Activated T-helper 1 cell treated with anti-CD3 and anti-CD28 coated beads, Interleukin-12 subunit alpha, Interleukin-12 subunit beta, Interleukin-2, Interleukin-4 antibody, amounts not matched to agents 30 ng/mL and 10 ng/mL and 1 ng/mL, durations not matched to agents 14 hours and 24 hours and 36 hours (primary cell): ENCODE data around the gene POLR3E. TPM values are rescaled to one million over a fixed set of nuclear protein-coding genes. Genes with fewer than 3 reads are reported as not detected.

ENCODE experiments used
- DNase-seq: peaks from one replicate; pipeline ENCODE4 v3.0.0; 2021; ENCODE audit warnings: low spot score
- H3K27ac Mint-ChIP-seq: one replicate; pipeline ENCODE4 v1.8.0; 2021; ENCODE audit warnings: mild to moderate bottlenecking, mixed read lengths
- H3K27me3 Mint-ChIP-seq: one replicate; pipeline ENCODE4 v1.8.0; 2022; ENCODE audit warnings: mild to moderate bottlenecking, moderate library complexity, mixed read lengths; ENCODE audit not compliant: insufficient read depth
- H3K36me3 Mint-ChIP-seq: one replicate; pipeline ENCODE4 v1.8.0; 2021; ENCODE audit warnings: low read depth, mixed read lengths
- H3K4me1 Mint-ChIP-seq: one replicate; pipeline ENCODE4 v1.8.0; 2021; ENCODE audit warnings: low read depth, mixed read lengths
- H3K4me3 Mint-ChIP-seq: one replicate; pipeline ENCODE4 v1.8.0; 2021; ENCODE audit warnings: mild to moderate bottlenecking, moderate library complexity, mixed read lengths
- H3K9me3 Mint-ChIP-seq: one replicate; pipeline ENCODE4 v1.8.0; 2021; ENCODE audit warnings: mixed read lengths
- intact Hi-C: fragments of 100-400 bp; cut with micrococcal nuclease; formaldehyde crosslinking; loops from one replicate; pipeline ENCODE4 v1.15.1; 2024
- total RNA-seq: library from RNA; stranded (reverse); gene quantifications from 2 replicates; pipeline ENCODE4 v1.2.3, GENCODE V29; 2022

Gene POLR3E
- total RNA-seq, 1 donor from 2014 or later: 111 TPM

DNA sequence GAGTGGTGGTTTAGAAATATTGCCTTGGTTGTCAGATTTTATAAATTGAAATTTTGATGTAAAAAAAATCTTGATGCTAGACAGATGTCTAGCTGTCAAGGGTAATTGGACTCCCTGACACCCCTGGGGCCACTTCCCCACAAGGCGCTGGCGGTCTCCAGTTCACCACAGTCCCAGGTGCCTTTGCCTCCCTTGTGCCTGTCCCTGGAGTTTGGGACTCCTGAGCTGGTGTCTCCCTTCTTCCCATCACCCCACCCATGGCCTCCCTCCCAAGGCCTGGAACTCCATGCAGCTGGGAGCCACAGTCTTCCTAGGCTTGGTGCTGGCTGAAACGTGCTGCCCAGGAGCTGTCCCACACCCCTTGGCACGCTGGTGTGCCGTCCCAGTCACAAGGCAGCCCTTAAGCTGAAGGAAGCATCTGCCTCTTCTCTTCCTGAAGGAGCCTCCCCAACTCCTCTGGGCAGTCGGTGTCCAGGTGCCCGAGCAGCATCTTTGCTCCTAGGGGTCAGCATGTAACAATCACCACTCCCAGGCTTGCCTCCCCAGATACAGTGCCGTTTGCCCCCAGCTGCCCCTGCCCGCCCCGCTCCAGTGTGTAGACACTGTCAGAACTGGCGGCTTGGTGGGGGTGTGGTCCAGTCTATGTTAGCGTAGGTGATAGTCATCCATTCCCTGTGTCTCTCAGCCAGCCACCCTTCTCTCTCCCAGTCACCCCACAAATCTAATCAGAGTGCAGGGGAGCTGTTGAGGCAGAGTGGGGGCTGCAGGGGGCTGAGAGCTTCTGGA is 26.2 kb downstream of the POLR3E start:
- H3K4me3 Mint-ChIP-seq: no peak overlapping the region
- intact Hi-C loops: no loop called here
- no peak overlapping the region for H3K27ac Mint-ChIP-seq
- no peaks in the 10 kb centered on the region for H3K27me3 Mint-ChIP-seq
- DNase-seq: no peak
- H3K36me3 Mint-ChIP-seq: peaks cover 36% of the 10 kb centered on the region
- H3K9me3 Mint-ChIP-seq: no peaks in the 10 kb centered on the region
- no peaks in the 10 kb centered on the region for H3K4me1 Mint-ChIP-seq

- Mint-ChIP-seq H3K27ac (no peak overlapping the region), H3K27me3 (no peaks in the 10 kb centered on the region), H3K36me3 (peaks cover 34% of the 10 kb centered on the region), H3K9me3 (no peaks in the 10 kb centered on the region), H3K4me1 (no peaks in the 10 kb centered on the region), H3K4me3 (no peak overlapping the region)
- no peak for DNase-seq
- intact Hi-C loops: no loop called here
Observed at GRCh38 chr16:22323959-22324786, 27.0 kb downstream of the POLR3E start.

DNA sequence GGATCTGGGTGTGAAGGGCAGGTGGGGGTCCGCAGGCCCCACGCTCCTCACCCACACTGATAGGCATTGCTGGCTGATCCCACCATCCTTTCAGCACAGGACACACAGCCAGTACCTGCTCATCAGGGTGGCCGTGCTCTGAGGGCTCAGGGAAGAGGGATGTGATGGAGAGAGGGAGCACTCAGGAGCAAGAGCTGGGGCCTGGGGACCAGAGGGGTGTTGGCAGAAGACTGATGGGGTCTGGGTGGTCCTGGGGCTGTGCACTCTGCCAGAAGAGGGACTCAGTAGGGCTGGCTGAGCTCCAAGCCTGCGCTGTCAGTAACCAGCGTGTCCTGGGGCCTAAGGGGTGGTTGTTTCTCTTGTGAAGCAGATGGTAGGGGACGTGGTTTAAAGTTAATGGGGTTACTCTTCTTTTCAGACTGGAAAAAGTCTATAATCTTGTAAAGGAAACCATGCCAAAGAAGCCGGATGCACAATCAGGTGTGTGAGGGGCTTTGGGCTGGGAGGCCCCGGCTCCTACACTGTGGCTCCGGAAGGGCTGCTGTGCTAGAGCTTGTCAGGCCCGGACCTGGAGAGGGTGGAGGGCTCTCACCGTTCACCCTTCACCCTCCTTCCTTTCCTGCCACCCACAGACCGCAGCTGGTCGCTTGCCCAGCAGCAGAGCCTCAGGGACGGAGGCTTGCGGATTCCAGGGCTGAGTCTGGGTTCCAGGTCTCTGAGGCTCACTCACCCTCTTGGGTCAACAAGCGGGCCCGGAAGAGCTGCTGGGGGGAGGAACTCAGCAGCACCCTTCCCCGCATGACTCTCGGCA is 27.8 kb downstream of the POLR3E start:
- no peaks in the 10 kb centered on the region for H3K27me3 Mint-ChIP-seq
- intact Hi-C loops: no loop called here
- H3K9me3 Mint-ChIP-seq: no peaks in the 10 kb centered on the region
- H3K36me3 Mint-ChIP-seq: peaks cover 33% of the 10 kb centered on the region
- no peaks in the 10 kb centered on the region for H3K4me1 Mint-ChIP-seq
- H3K4me3 Mint-ChIP-seq: no peak overlapping the region
- DNase-seq: no peak
- no peak overlapping the region for H3K27ac Mint-ChIP-seq

DNA sequence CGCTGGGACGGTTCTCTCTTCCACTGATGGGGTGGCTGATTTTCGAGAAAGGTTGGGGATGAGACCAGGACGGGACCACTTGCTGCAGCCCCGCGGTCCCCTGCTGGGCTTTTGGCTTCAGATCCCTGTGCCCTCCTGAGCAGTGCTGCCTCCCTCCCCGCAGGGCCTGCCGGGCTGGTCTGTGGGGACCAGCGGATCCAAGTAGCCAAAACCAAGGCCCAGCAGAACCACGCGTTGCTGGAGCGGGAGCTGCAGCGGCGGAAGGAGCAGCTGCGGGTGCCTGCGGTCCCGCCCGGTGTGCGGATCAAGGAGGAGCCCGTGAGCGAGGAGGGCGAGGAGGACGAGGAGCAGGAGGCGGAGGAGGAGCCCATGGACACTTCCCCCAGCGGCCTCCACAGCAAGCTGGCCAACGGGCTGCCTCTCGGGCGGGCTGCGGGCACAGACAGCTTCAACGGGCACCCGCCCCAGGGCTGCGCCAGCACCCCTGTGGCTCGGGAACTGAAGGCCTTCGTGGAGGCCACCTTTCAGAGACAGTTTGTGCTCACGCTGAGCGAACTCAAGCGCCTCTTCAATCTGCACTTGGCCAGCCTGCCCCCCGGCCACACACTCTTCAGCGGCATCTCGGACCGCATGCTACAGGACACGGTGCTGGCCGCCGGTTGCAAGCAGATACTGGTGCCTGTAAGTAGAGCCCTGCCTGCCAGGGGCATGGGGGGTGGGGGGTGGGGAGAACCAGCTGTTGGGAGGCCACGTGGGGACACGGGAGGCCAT is 28.6 kb downstream of the POLR3E start:
- DNase-seq: no peak
- Mint-ChIP-seq H3K27me3 (no peaks in the 10 kb centered on the region), H3K27ac (no peak overlapping the region), H3K36me3 (peaks cover 35% of the 10 kb centered on the region), H3K4me1 (no peaks in the 10 kb centered on the region), H3K4me3 (no peak overlapping the region), H3K9me3 (no peaks in the 10 kb centered on the region)
- intact Hi-C loops: no loop called here

DNA sequence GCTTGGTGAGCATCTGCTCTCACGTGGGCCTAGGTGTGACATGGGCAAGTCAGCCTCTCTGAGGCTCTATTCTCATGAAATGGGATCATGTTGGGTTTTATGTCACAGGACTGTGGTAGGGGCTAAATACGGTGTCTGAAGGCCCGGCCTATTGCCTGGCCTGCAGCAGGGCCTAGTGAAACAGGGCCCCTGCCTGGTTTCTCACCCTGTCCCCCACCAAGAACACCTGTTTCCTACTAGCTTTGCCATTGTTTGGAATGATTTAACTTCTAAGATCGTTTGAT is 29.1 kb downstream of the POLR3E start:
- Mint-ChIP-seq H3K4me1 (no peaks in the 10 kb centered on the region), H3K4me3 (no peak overlapping the region), H3K36me3 (peaks cover 33% of the 10 kb centered on the region), H3K27ac (no peak overlapping the region), H3K27me3 (no peaks in the 10 kb centered on the region), H3K9me3 (no peaks in the 10 kb centered on the region)
- intact Hi-C loops: no loop called here
- DNase-seq: no peak

DNA sequence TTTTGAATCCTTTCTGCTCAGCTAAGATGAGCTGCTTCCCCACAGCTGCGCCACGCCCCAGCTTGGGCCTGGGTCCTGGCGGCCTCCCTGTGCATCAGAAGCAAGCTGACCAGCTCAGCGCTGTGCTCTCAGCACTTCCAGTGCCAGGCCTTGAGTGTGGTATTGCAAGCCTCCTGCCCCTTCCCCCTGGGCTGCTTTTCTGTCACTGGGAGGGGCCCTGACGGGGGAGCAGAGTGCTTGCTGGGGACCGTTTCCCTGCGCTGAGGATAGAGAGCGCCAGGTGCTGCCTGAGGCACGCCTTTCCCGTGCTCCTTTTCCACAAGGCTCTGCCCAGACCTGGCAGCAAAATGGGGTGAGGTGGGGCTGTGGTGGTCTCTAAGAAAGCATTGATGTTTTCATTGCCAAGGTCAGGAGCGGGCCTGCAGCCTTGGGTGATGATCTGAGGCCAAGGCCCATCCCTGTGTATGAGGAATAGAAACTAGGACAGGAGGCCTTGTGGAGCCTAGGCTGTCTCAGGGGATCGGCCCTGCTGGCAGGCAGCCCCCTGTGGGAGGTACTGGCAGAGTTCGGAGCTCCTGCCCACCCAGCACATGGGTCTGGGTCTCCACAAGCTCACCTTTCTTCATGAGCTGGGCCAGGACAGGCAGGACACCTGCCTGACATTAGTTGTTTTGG is 29.7 kb downstream of the POLR3E start:
- Mint-ChIP-seq H3K9me3 (no peaks in the 10 kb centered on the region), H3K36me3 (peaks cover 38% of the 10 kb centered on the region), H3K27me3 (no peaks in the 10 kb centered on the region), H3K27ac (no peak overlapping the region), H3K4me1 (no peaks in the 10 kb centered on the region), H3K4me3 (no peak overlapping the region)
- intact Hi-C loops: no loop called here
- no peak for DNase-seq

GRCh38 chr16:22327446-22327775 is 30.2 kb downstream of the POLR3E start:
- intact Hi-C loops: no loop called here
- Mint-ChIP-seq H3K9me3 (no peaks in the 10 kb centered on the region), H3K36me3 (peaks cover 42% of the 10 kb centered on the region), H3K27me3 (no peaks in the 10 kb centered on the region), H3K4me1 (no peaks in the 10 kb centered on the region), H3K27ac (no peak overlapping the region), H3K4me3 (no peak overlapping the region)
- DNase-seq: no peak

- Mint-ChIP-seq H3K4me1 (no peaks in the 10 kb centered on the region), H3K36me3 (peaks cover 43% of the 10 kb centered on the region), H3K27me3 (no peaks in the 10 kb centered on the region), H3K4me3 (no peak overlapping the region), H3K9me3 (no peaks in the 10 kb centered on the region), H3K27ac (peak overlapping the region; percentile 23)
- no peak for DNase-seq
- intact Hi-C loops: no loop called here
Observed at GRCh38 chr16:22328081-22328725, 31.0 kb downstream of the POLR3E start.

GRCh38 chr16:22329199-22329695 is 32.0 kb downstream of the POLR3E start:
- Mint-ChIP-seq H3K27me3 (no peaks in the 10 kb centered on the region), H3K4me3 (no peak overlapping the region), H3K27ac (no peak overlapping the region), H3K4me1 (peaks cover 2% of the 10 kb centered on the region), H3K9me3 (no peaks in the 10 kb centered on the region), H3K36me3 (peaks cover 49% of the 10 kb centered on the region)
- DNase-seq: no peak
- intact Hi-C loops: no loop called here

GRCh38 chr16:22330326-22330725 is 33.1 kb downstream of the POLR3E start:
- Mint-ChIP-seq H3K27ac (no peak overlapping the region), H3K4me3 (no peak overlapping the region), H3K27me3 (no peaks in the 10 kb centered on the region), H3K4me1 (peaks cover 6% of the 10 kb centered on the region), H3K36me3 (peaks cover 56% of the 10 kb centered on the region), H3K9me3 (no peaks in the 10 kb centered on the region)
- DNase-seq: no peak
- intact Hi-C loops: no loop called here

GRCh38 chr16:22333457-22333994 is 36.3 kb downstream of the POLR3E start:
- Mint-ChIP-seq H3K27ac (no peak overlapping the region), H3K9me3 (peaks cover 24% of the 10 kb centered on the region), H3K36me3 (peaks cover 76% of the 10 kb centered on the region), H3K4me1 (peaks cover 19% of the 10 kb centered on the region), H3K27me3 (no peaks in the 10 kb centered on the region), H3K4me3 (no peak overlapping the region)
- DNase-seq: no peak
- intact Hi-C loops: no loop called here
